Heart left ventricle (tissue), 16 donors: Measurements from ENCODE around the gene SNRPE. TPM values are rescaled to one million over a fixed set of nuclear protein-coding genes. Genes with fewer than 3 reads are reported as not detected.

Experiments
- ATAC-seq, 4 donors: fragments of 200-7000 bp; cut with Tn5 transposase; one replicate each; pipeline ENCODE4 v1.9.1; 2020 to 2022; ENCODE audit warnings: moderate library complexity in 4 of 4, mild to moderate bottlenecking in 3 of 4, moderate number of reproducible peaks in 1 of 4
- DNase-seq, 5 donors: peaks; one replicate each; pipeline ENCODE4 v3.0.0-alpha.2; 2020
- H3K27ac ChIP-seq, 12 donors: fragments of 200-600 bp; sonication (generic) in 4 of 12; one replicate each; pipeline versions ENCODE4 v1.5.0 to v1.8.0; 2016 to 2022; ENCODE audit warnings: mild to moderate bottlenecking in 2 of 12
- H3K27me3 ChIP-seq, 9 donors: fragments of 200-600 bp; sonication (generic) in 2 of 9; one replicate each; pipeline versions ENCODE4 v1.5.1 to v1.8.0; 2016 to 2022; ENCODE audit warnings: mild to moderate bottlenecking in 3 of 9
- H3K36me3 ChIP-seq, 9 donors: fragments of 200-600 bp; sonication (generic) in 2 of 9; one replicate each; pipeline versions ENCODE4 v1.5.0 to v1.8.0; 2018 to 2022; ENCODE audit warnings: mild to moderate bottlenecking in 2 of 9
- H3K4me1 ChIP-seq, 12 donors: fragments of 200-600 bp; sonication (generic) in 4 of 12; one replicate each; pipeline versions ENCODE4 v1.5.0 to v1.8.0; 2016 to 2022; ENCODE audit warnings: mild to moderate bottlenecking in 3 of 12
- H3K4me3 ChIP-seq, 12 donors: fragments of 200-600 bp; sonication (generic) in 4 of 12; one replicate each; pipeline versions ENCODE4 v1.5.0 to v1.8.0; 2017 to 2022; ENCODE audit warnings: mild to moderate bottlenecking in 9 of 12, moderate library complexity in 4 of 12
- H3K9me3 ChIP-seq, 12 donors: fragments of 200-600 bp; sonication (generic) in 4 of 12; one replicate each; pipeline versions ENCODE4 v1.5.0 to v1.8.0; 2016 to 2022; ENCODE audit warnings: mild to moderate bottlenecking in 1 of 12
- CTCF ChIP-seq, 12 donors: fragments of 200-600 bp; sonication (generic) in 4 of 12; IDR thresholded peaks; one replicate each; pipeline versions ENCODE4 v1.5.0 to v1.8.0; 2018 to 2022; ENCODE audit warnings: antibody characterized with exemption in 12 of 12, mild to moderate bottlenecking in 5 of 12
- POLR2A ChIP-seq, 2 donors: fragments of 450-650 bp; IDR thresholded peaks; one replicate each; pipeline ENCODE4 v1.6.1; 2017; ENCODE audit warnings: antibody characterized with exemption in 2 of 2, mild to moderate bottlenecking in 2 of 2, moderate library complexity in 2 of 2
- WGBS, 4 donors: extraction: QIAGEN DNeasy Blood & Tissue Kit in 2 of 4; methylation state at CpG; one replicate each; pipeline versions ENCODE4 v1.1.5 to v1.1.7; 2013 to 2018; 5-methylcytosine and 5-hydroxymethylcytosine counted together
- intact Hi-C, 10 donors: fragments of 100-400 bp; cut with DNase I; formaldehyde crosslinking; loops; one replicate each; pipeline versions ENCODE4 v1.11.1 to v1.14.2; 2022
- polyA plus RNA-seq, 2 donors: library from polyadenylated mRNA; stranded (reverse); fragments of 200-250 nt; gene quantifications; one replicate each; pipeline ENCODE4 v1.2.3, GENCODE V29; 2013
- total RNA-seq, 9 donors: library from RNA; depleted of rRNA in 2 of 9; stranded (reverse); fragments of >200 nt in 2 of 9; fragmentation: NEBNext Ultra II Directional in 3 of 9; extraction: Animal tissue kit (Norgen Biotek cat#: 25700) in 3 of 9; gene quantifications; one replicate each; pipeline versions ENCODE4 v1.1.0 to v1.2.4, GENCODE V29; 2016 to 2023
- donor health status: ischemic (EF 13 %, LVEDD 7.1; RV severe dilation, severe dysfunction).
- donor health status: healthy with polysubstance abuse.
- donor health status: DM: no; HTN: yes; CAD: no.
- donor health status: DM: no; HTN: no; CAD: no.
- donor health status: ischemic (EF 25% LVEDD 6.9; RV normal size, moderate dysfunction).
- donor health status: ischemic (EF 25% LVEDD 5.7; RV mildly dilated, moderate dysfunction).
- donor health status: healthy.
- donor health status: DM: yes; HTN: yes; CAD: no.
- donor health status: ischemic (EF 35%, LVEDD 5.7; RV mildly dilated, moderate dysfunction).
- donor health status: nonischemic (EF 11% LVEDD 7.7; RV severe dilation, severe dysfunction).
- donor health status: DM: yes; HTN: yes; CAD: no.
- donor health status: PGD.
- donor health status: ischemic (EF 29% LVEDD 5.4; RV normal size, mild dysfunction).
- donor health status: nonischemic (EF 23%, LVEDD 6.1; RV moderate dilation, normal function).

Gene SNRPE
- total and polyA plus RNA-seq, 11 donors, result 17.7 to 124 (median 59.2) TPM

- WGBS, 4 donors, result 93 to 97% (median 96%) methylated on average over 25 to 47 of the region's 47 CpGs
- Histone ChIP-seq H3K9me3 (peaks cover 0 to under 1% (median 0%) of the 10 kb centered on the region in 12 donors), H3K27me3 (no peaks in the 10 kb centered on the region), H3K27ac (no peak overlapping the region), H3K4me1 (no peaks in the 10 kb centered on the region), H3K4me3 (no peak overlapping the region), H3K36me3 (no peaks in the 10 kb centered on the region)
- intact Hi-C loops, result no loop called here
- no peak for TF ChIP-seq CTCF (IDR thresholded peaks at IDR 0.05)
- TF ChIP-seq POLR2A (IDR thresholded peaks at IDR 0.05), result no peak
- no peak for DNase-seq
- no peak for ATAC-seq
These were observed 38.7 kb downstream of the SNRPE start for GRCh38 chr1:203899869-203900714.

GRCh38 chr1:203901581-203901980, 40.2 kb downstream of the SNRPE start:
- no peak for ATAC-seq

GRCh38 chr1:203905275-203905674, 43.9 kb downstream of the SNRPE start:
- ATAC-seq (no peak), DNase-seq (no peak)
- intact Hi-C loops, result no loop called here
- no peaks in the 10 kb centered on the region for H3K27me3 ChIP-seq
- TF ChIP-seq POLR2A (IDR thresholded peaks at IDR 0.05) (no peak), CTCF (IDR thresholded peaks at IDR 0.05) (peak in 1 of 12 donors; percentile 8)
- no peak overlapping the region for H3K27ac ChIP-seq
- no peaks in the 10 kb centered on the region for H3K4me1 ChIP-seq
- 92 to 97% (median 93%) methylated on average over 4 of the region's 4 CpGs for WGBS, 4 donors
- no peak overlapping the region for H3K4me3 ChIP-seq
- no peaks in the 10 kb centered on the region for H3K9me3 ChIP-seq
- no peaks in the 10 kb centered on the region for H3K36me3 ChIP-seq

More at GRCh38 chr1:203901581-203901980, 40.2 kb downstream of the SNRPE start:
- Histone ChIP-seq H3K4me3 (no peak overlapping the region), H3K9me3 (no peaks in the 10 kb centered on the region), H3K27ac (no peak overlapping the region), H3K4me1 (no peaks in the 10 kb centered on the region), H3K36me3 (no peaks in the 10 kb centered on the region), H3K27me3 (no peaks in the 10 kb centered on the region)
- intact Hi-C loops, result no loop called here
- DNase-seq, result no peak
- WGBS, 4 donors, result 94 to 96% (median 95%) methylated on average over 12 of the region's 12 CpGs
- TF ChIP-seq POLR2A (IDR thresholded peaks at IDR 0.05) (no peak), CTCF (IDR thresholded peaks at IDR 0.05) (no peak)

GRCh38 chr1:203906932-203907331, 45.5 kb downstream of the SNRPE start:
- Histone ChIP-seq H3K4me3 (no peak overlapping the region), H3K4me1 (no peaks in the 10 kb centered on the region), H3K27ac (no peak overlapping the region), H3K27me3 (no peaks in the 10 kb centered on the region), H3K9me3 (no peaks in the 10 kb centered on the region), H3K36me3 (no peaks in the 10 kb centered on the region)
- ATAC-seq, result no peak
- DNase-seq, result no peak
- 59 to 76% (median 68%) methylated on average over 2 of the region's 2 CpGs for WGBS, 4 donors
- intact Hi-C loops, result no loop called here
- TF ChIP-seq POLR2A (IDR thresholded peaks at IDR 0.05) (no peak), CTCF (IDR thresholded peaks at IDR 0.05) (no peak)
